ENCODE data around the gene TXNRD2. TPM values are rescaled to one million over a fixed set of nuclear protein-coding genes. Genes with fewer than 3 reads are reported as not detected.
A peak's percentile ranks its signal among the peaks of the same experiment; 100 is the strongest.

Gene TXNRD2
- total RNA-seq, 1 donor from 2014 or later = 6.4 TPM

GRCh38 chr22:19844377-19845053, 97.1 kb downstream of the TXNRD2 start:
- no peak for TF ChIP-seq CTCF (IDR thresholded peaks at IDR 0.05; ENCODE audit: partially characterized antibody, unreplicated experiment)
- DNase-seq = peak; percentile 12
- peaks cover 1% of the 10 kb centered on the region for H3K9me3 Mint-ChIP-seq (ENCODE audit: unreplicated experiment)
- peaks cover 1% of the 10 kb centered on the region for H3K4me1 Mint-ChIP-seq (ENCODE audit: low read depth, unreplicated experiment)
- H3K4me3 Mint-ChIP-seq (ENCODE audit: unreplicated experiment) = no peak overlapping the region
- H3K27me3 Mint-ChIP-seq (ENCODE audit: unreplicated experiment) = peaks cover 2% of the 10 kb centered on the region
- no peaks in the 10 kb centered on the region for H3K36me3 Mint-ChIP-seq (ENCODE audit: unreplicated experiment)
- H3K27ac Mint-ChIP-seq (ENCODE audit: unreplicated experiment) = no peak overlapping the region

GRCh38 chr22:19843857-19844376, 97.7 kb downstream of the TXNRD2 start:
- no peak for TF ChIP-seq CTCF (IDR thresholded peaks at IDR 0.05; ENCODE audit: partially characterized antibody, unreplicated experiment)
- H3K4me3 Mint-ChIP-seq (ENCODE audit: unreplicated experiment) = no peak overlapping the region
- no peak for DNase-seq
- H3K27me3 Mint-ChIP-seq (ENCODE audit: unreplicated experiment) = peaks cover 2% of the 10 kb centered on the region
- peaks cover 1% of the 10 kb centered on the region for H3K4me1 Mint-ChIP-seq (ENCODE audit: low read depth, unreplicated experiment)
- H3K27ac Mint-ChIP-seq (ENCODE audit: unreplicated experiment) = no peak overlapping the region
- H3K9me3 Mint-ChIP-seq (ENCODE audit: unreplicated experiment) = peaks cover 2% of the 10 kb centered on the region
- H3K36me3 Mint-ChIP-seq (ENCODE audit: unreplicated experiment) = no peaks in the 10 kb centered on the region

- Mint-ChIP-seq H3K4me3 (ENCODE audit: unreplicated experiment) (no peak overlapping the region), H3K4me1 (ENCODE audit: low read depth, unreplicated experiment) (no peaks in the 10 kb centered on the region), H3K36me3 (ENCODE audit: unreplicated experiment) (no peaks in the 10 kb centered on the region), H3K9me3 (ENCODE audit: unreplicated experiment) (peaks cover 3% of the 10 kb centered on the region), H3K27ac (ENCODE audit: unreplicated experiment) (no peak overlapping the region), H3K27me3 (ENCODE audit: unreplicated experiment) (peaks cover 4% of the 10 kb centered on the region)
- no peak for DNase-seq
- no peak for TF ChIP-seq CTCF (IDR thresholded peaks at IDR 0.05; ENCODE audit: partially characterized antibody, unreplicated experiment)
These were observed 98.3 kb downstream of the TXNRD2 start for GRCh38 chr22:19843107-19843856.

GRCh38 chr22:19842393-19843106, 99.1 kb downstream of the TXNRD2 start:
- TF ChIP-seq CTCF (IDR thresholded peaks at IDR 0.05; ENCODE audit: partially characterized antibody, unreplicated experiment) = no peak
- Mint-ChIP-seq H3K4me3 (ENCODE audit: unreplicated experiment) (no peak overlapping the region), H3K9me3 (ENCODE audit: unreplicated experiment) (peaks cover 3% of the 10 kb centered on the region), H3K36me3 (ENCODE audit: unreplicated experiment) (no peaks in the 10 kb centered on the region), H3K27me3 (ENCODE audit: unreplicated experiment) (peaks cover 4% of the 10 kb centered on the region), H3K27ac (ENCODE audit: unreplicated experiment) (no peak overlapping the region), H3K4me1 (ENCODE audit: low read depth, unreplicated experiment) (no peaks in the 10 kb centered on the region)
- DNase-seq = no peak

All from glutamatergic neuron (in vitro differentiated cells).